NT2/D1 (cell line): ENCODE data around the gene RHOB.

ENCODE experiments used
- SUZ12 ChIP-seq: IDR thresholded peaks from 2 replicates; pipeline ENCODE4 v1.6.1; 2011; ENCODE audit not compliant: insufficient read length, insufficient read depth; ENCODE audit errors: extremely low read depth
- YY1 ChIP-seq: IDR thresholded peaks from 2 replicates; pipeline ENCODE4 v1.6.1; 2011; ENCODE audit not compliant: insufficient read length, insufficient read depth
- ZNF274 ChIP-seq: IDR thresholded peaks from 2 replicates; pipeline ENCODE4 v1.6.1; 2011; ENCODE audit warnings: mild to moderate bottlenecking, low read depth, low read length

DNA sequence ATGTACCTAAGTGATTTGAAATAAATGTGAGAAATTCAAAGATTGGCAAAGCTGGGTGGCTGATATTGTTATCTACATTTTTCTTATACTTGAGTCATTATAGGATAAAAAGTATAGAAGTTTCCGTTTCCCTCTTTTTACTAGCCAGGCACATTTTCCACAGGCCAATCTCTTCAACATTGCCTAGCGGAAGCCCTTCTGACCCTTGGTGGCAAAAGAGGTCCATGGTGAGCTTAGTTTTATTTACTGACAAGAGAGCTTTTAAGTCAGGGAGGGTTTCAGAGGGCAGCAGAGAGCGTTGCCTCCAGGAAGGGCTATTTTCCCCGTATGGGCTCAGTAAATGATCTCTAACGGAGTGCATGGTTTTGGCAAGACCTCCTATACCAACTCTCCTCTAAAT, 15.1 kb upstream of the RHOB start:
- TF ChIP-seq YY1 (no peak), SUZ12 (no peak), ZNF274 (no peak)
